ENCODE measurements around the gene MLNR.

DNA sequence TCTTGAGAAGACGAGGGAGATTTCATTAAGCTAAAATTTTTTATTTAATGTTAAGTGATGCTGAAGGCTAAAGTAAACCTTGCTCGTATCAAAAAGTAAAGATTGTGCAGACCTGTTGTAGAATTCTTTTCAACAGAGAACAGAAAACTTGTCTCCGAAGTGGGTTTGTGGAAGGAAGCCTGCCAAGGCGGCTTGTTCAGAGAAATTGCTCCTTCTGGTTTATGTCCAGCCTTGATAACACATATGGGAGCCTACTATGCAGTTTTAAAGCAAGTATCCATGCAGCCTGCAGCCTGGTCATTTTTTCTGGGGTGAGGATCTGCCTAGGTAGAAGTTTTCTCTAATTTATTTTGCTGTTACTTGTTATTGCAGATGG is 1.4 kb downstream of the MLNR start:
- TF ChIP-seq, protein P1, sequence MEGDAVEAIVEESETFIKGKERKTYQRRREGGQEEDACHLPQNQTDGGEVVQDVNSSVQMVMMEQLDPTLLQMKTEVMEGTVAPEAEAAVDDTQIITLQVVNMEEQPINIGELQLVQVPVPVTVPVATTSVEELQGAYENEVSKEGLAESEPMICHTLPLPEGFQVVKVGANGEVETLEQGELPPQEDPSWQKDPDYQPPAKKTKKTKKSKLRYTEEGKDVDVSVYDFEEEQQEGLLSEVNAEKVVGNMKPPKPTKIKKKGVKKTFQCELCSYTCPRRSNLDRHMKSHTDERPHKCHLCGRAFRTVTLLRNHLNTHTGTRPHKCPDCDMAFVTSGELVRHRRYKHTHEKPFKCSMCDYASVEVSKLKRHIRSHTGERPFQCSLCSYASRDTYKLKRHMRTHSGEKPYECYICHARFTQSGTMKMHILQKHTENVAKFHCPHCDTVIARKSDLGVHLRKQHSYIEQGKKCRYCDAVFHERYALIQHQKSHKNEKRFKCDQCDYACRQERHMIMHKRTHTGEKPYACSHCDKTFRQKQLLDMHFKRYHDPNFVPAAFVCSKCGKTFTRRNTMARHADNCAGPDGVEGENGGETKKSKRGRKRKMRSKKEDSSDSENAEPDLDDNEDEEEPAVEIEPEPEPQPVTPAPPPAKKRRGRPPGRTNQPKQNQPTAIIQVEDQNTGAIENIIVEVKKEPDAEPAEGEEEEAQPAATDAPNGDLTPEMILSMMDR (IDR thresholded peaks at IDR 0.05): no peak
- no peak for TF ChIP-seq POLR2A (IDR thresholded peaks at IDR 0.05)

Measured in Peyer's patch (tissue), 4 donors.